Measurements from ENCODE around the gene NEUROD4. TPM values are rescaled to one million over a fixed set of nuclear protein-coding genes. Genes with fewer than 3 reads are reported as not detected.

The NEUROD4 gene
- total RNA-seq, 2 experiments from 2014 or later, result not detected

DNA sequence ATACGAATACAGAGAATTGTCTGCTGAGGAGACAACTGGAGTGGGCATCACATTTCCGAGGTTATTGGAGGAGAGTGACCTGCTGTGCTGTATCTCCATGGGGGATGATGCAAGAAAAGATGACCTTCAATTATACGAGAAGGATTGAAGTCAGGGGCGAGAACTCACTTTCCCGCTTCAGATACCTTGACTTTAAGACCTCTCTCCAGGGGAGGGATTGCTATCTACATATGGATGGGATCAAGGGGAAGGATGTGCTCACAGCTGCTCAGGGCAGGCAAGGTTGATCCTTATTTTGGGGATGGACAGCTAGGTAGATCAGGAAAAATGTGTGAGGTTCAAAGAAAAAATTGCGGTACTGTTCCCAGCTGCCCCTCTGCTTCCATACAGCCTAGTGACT, 24.4 kb downstream of the NEUROD4 start:
- POLR2A ChIA-PET, result no interaction called here
- CTCF ChIA-PET, result no interaction called here

DNA sequence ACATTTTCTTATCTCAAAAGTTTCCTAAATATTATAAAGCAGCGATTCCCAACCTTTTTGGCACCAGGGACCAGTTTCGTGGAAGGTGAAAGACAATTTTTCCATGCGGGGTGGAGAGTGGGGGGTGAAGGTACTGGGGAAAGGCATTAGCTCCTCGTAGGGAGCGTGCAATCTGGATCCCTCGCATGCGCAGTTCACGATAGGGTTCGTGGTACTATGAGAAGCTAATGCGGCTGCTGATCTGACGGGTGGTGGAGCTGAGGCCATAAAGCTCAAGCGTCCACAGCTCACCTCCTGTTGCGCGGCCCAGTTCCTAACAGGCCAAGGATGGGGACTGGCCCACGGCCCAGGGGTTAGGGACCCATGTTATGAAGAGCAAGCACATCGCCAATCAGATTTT, 29.9 kb downstream of the NEUROD4 start:
- ChIA-PET CTCF (interaction anchor here (1.5 kb wide), 1 partner anchor 22 kb away, joined by 7 read pairs; no protein-coding TSS in a partner anchor), POLR2A (no interaction called here)

DNA sequence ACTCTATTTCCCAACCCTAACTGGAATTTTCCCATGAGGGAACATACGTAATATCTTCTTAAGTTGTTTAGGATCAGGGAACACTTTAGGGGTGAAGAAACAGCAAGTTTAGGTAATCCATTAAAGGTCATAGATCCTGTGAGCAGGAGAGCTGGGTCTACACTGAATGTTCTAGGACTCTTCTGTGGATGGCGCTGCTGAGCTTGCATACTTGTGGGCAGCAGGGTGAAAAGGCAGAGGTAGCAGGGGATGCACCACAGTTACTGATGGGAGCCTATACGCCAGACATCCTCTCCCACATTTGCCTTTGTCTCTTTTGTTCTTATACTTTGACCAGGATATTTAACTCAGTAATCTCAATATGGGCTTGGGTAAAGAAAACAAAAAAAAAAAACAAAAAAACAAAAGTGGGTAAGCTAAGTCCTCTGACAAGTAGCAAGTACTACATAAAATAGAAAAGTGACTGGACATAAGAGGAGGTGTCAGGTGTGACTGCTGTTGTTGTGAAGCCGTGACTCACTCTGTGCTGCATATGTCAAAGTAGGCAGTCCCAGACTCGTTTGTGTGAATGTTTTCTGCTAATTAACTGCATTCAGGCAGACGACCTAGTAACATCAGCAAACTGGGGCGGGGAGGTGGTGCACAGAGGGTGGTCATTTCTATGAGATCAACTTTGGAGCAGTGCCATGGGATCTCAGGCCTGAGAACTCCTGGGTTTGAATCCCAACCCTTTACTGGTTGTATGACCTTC, 31.6 kb downstream of the NEUROD4 start:
- ChIA-PET POLR2A (no interaction called here), CTCF (no interaction called here)

GRCh38 chr12:55057481-55057880, 37.7 kb downstream of the NEUROD4 start:
- ChIA-PET CTCF (no interaction called here), POLR2A (no interaction called here)

GRCh38 chr12:55058082-55058481, 38.3 kb downstream of the NEUROD4 start:
- ChIA-PET POLR2A (no interaction called here), CTCF (interaction anchor here (1.5 kb wide), 1 partner anchor 14 kb away, joined by 3 read pairs; no protein-coding TSS in a partner anchor)

- POLR2A ChIA-PET, result no interaction called here
- CTCF ChIA-PET, result interaction anchor here (1.5 kb wide), 1 partner anchor 13 kb away, joined by 3 read pairs; no protein-coding TSS in a partner anchor
Observed at GRCh38 chr12:55058776-55059175, 39.0 kb downstream of the NEUROD4 start.

GRCh38 chr12:55060470-55060869, 40.7 kb downstream of the NEUROD4 start:
- ChIA-PET CTCF (no interaction called here), POLR2A (no interaction called here)

DNA sequence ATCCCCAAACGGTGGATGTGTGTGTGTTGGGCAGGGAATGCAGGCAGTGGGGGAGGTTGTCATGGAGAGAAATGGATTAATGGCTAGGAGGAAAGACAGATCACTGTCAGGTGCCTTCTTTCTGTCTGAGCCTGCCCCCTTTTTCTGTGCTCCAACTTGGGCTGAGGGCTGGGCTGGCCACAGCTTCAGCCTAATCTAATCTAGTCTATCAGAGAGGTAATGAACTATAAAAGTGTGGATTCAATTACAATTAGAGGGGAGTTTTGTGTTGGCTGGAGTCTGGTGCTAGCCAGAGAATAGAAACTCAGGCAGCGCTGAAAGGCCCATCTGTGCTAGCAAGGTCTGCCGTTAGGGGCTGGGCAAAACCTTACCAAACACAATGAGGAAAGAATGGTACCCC, 41.2 kb downstream of the NEUROD4 start:
- POLR2A ChIA-PET, result no interaction called here
- CTCF ChIA-PET, result interaction anchor here (0.9 kb wide), 1 partner anchor 68 kb away, joined by 4 read pairs; no protein-coding TSS in a partner anchor

GRCh38 chr12:55063291-55063690, 43.5 kb downstream of the NEUROD4 start:
- ChIA-PET POLR2A (no interaction called here), CTCF (no interaction called here)

GRCh38 chr12:55065535-55065934, 45.8 kb downstream of the NEUROD4 start:
- POLR2A ChIA-PET, result no interaction called here

GRCh38 chr12:55067701-55068100, 47.9 kb downstream of the NEUROD4 start:
- ChIA-PET POLR2A (no interaction called here), CTCF (interaction anchor here (0.7 to 6.1 kb wide), 8 partner anchors 37 to 318 kb away, joined by 3 to 89 read pairs (median 5); partner anchors contain the start of gene TESPA1)

More at GRCh38 chr12:55065535-55065934, 45.8 kb downstream of the NEUROD4 start:
- CTCF ChIA-PET, result interaction anchor here (1.0 to 1.7 kb wide), 2 partner anchors 9 to 72 kb away, joined by 3 to 8 read pairs; no protein-coding TSS in a partner anchor

DNA sequence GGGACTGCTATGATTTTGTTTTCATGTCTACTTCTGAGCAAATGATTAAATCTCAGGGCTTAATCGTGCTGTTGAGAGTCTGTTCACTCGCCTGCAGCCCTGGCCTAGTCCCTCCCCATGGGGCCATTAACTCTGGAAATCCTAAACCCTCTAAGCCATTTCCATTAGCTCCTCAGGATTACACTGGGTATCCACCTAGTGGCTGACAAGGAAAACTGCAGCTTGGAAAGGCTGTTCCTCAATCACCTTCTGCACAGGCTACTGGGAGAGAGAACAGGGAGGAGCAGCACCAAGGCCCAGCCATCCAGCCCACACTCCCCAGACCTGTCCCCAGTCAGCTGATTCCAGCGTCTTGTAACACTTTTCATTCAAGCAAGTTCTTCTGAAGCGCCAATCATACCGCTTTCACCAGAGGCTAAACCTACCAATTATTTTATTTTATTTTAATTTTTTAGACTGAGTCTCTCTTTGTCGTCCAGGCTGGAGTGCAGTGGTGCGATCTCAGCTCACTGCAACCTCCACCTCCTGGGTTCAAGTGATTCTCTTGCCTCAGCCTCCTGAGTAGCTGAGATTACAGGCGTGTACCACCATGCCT, 48.7 kb downstream of the NEUROD4 start:
- CTCF ChIA-PET, result interaction anchor here (0.7 to 6.1 kb wide), 8 partner anchors 38 to 318 kb away, joined by 3 to 89 read pairs (median 5); partner anchors contain the start of gene TESPA1

DNA sequence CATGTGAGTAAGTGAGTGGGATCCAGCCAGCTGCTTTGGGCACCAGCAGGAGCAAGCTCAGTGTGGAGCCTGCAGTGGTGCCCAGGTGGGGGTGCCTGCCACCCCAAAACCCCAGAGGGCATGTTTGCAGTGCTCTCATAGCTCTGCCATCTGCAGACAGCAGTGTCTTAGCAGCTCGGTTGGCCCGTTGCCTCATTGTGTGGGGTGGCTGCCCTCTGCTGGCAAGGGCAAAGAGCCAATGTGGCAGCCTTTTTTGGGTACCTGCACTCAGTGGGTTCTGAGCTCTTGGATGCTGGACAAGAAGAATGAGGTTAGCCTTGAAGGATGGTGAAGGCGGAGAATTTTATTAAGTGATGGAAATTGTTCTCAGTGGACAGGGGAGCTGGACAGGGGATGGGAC, 52.3 kb downstream of the NEUROD4 start:
- ChIA-PET CTCF (interaction anchor here (0.6 to 6.1 kb wide), 25 partner anchors 14 to 476 kb away, joined by 3 to 89 read pairs (median 3); partner anchors contain the start of gene TESPA1), POLR2A (no interaction called here)

More for the DNA sequence above, 48.7 kb downstream of the NEUROD4 start:
- POLR2A ChIA-PET, result no interaction called here

GRCh38 chr12:55073043-55074022, 53.6 kb downstream of the NEUROD4 start:
- POLR2A ChIA-PET, result no interaction called here
- CTCF ChIA-PET, result interaction anchor here (0.8 to 6.1 kb wide), 8 partner anchors 62 to 371 kb away, joined by 3 to 89 read pairs (median 14); partner anchors contain the start of gene TESPA1

GRCh38 chr12:55074806-55075205, 55.0 kb downstream of the NEUROD4 start:
- POLR2A ChIA-PET, result no interaction called here
- CTCF ChIA-PET, result interaction anchor here (0.7 to 0.9 kb wide), 2 partner anchors 9 to 90 kb away, joined by 3 read pairs; partner anchors contain the start of gene TESPA1

Other genes starting within 250 kb of the NEUROD4 start
- not detected for gene MUCL1, start 165.5 kb upstream of the NEUROD4 start, total RNA-seq
- gene TESPA1, start 35.2 kb upstream of the NEUROD4 start, total RNA-seq, result 10 to 100 TPM; 80.5 to 81.2 TPM
- gene OR9K2, start 106.4 kb downstream of the NEUROD4 start, total RNA-seq, result not detected
- gene OR10A7, start 201.1 kb downstream of the NEUROD4 start, total RNA-seq, result not detected
- gene OR6C74, start 224.6 kb downstream of the NEUROD4 start, total RNA-seq, result not detected